ENCODE results near the gene TSPAN12. TPM values are rescaled to one million over a fixed set of nuclear protein-coding genes. Genes with fewer than 3 reads are reported as not detected.

Gene TSPAN12, protein sequence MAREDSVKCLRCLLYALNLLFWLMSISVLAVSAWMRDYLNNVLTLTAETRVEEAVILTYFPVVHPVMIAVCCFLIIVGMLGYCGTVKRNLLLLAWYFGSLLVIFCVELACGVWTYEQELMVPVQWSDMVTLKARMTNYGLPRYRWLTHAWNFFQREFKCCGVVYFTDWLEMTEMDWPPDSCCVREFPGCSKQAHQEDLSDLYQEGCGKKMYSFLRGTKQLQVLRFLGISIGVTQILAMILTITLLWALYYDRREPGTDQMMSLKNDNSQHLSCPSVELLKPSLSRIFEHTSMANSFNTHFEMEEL
- total RNA-seq, result 5.2 and 6.3 TPM in 2 replicates

DNA sequence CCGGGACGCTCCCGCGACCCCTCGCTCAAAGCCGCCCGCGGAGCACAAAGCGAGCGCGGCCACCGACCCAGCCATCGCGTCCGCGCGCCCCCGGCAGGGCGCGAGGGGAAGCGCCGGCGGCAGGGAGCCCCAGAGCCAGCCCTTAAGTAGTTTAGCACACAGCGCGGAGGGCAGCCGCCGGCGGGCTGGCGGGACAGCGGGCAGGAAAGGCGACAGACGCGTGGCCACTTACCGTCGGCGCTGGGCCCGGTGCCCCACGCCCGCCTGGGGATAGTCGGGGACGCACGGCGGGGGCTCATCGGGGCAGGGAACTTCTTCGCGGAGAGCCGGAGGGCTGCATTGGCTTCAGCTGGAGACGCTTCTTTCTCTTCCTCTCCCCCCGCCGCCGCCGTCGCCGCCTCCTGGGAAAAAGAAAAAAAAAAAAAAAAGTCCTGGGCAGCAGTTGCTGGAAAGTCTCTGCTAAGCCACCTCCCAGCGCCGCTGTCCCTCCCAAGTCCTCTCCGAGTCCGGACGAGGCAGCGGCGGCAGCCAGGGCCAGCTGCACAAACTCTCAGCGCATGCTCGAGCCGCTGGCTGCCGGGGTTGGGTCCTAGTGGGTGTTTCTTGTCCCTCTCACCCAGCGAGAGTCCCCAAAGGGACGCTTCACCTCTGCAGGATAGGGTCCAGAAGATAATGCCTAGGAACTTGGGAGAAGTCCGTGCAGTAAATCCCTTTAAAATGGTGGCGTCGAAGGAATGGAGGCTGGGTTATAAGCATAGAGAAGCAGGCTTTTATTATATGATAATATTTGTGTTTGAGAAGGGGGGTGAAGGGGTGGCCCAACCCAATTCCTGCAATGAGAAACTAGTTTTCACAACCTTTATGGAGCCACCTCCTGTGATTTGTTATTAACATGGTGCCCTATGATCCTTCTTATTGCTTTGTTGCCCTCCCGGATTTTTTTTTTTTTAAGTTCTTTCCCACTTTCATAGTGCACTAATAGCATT, at the start of gene TSPAN12:
TSS of gene TSPAN12 (minus strand) at position 557 of the 986 bp plus-strand sequence. CDS start 1,381 bp downstream, outside the sequence.

Other genes starting within 250 kb of the TSPAN12 start
- 12.0 and 13.0 TPM in 2 replicates for gene ING3, start 92.6 kb upstream of the TSPAN12 start, total RNA-seq
- gene CPED1, start 130.6 kb upstream of the TSPAN12 start, total RNA-seq, result 0.39 and 0.54 TPM in 2 replicates